GM12892 (cell line): ENCODE results near the gene SPCS1.

ENCODE experiments used
- POLR2A ChIP-seq: IDR thresholded peaks from 2 replicates; pipeline ENCODE4 v1.6.1; 2011; ENCODE audit warnings: low read depth, low read length, control low read depth
- POLR2AphosphoS5 ChIP-seq: IDR thresholded peaks from 2 replicates; pipeline ENCODE4 v1.6.1; 2011; ENCODE audit warnings: low read depth, low read length, control low read depth
- TAF1 ChIP-seq: IDR thresholded peaks from 2 replicates; pipeline ENCODE4 v1.6.1; 2011; ENCODE audit warnings: low read depth, mild to moderate bottlenecking, control low read depth, low read length, borderline replicate concordance

DNA sequence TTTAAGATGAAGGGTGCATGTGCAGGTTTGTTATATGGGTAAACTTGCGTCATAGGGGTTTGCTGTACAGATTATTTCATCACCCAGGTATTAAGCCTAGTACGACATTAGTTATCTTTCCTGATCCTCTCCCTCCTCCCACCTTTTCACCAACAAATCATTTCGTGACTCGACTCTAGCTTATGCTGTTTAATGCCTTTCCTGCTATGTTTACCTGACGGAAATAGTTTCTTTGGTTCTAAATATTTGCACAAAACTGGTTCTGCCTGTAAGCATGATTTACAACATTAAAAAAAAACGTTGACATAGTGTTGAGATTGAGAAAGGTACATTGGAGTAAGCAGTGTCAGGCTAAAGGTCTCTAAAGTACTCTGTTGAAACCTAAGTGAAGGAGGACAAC, 17.6 kb upstream of the SPCS1 start:
- TF ChIP-seq POLR2AphosphoS5, result no peak; the same call in 1 of the 2 replicates
- TF ChIP-seq TAF1, result no peak
- TF ChIP-seq POLR2A, result no peak; the same call in 1 of the 2 replicates
